Measurements from ENCODE around the gene HRCT1. TPM values are rescaled to one million over a fixed set of nuclear protein-coding genes. Genes with fewer than 3 reads are reported as not detected.

HRCT1 gene
- total RNA-seq, 1 donor from 2014 or later: not detected

GRCh38 chr9:35914301-35914807, 8.4 kb downstream of the HRCT1 start:
- H3K4me3 Mint-ChIP-seq: no peak overlapping the region
- H3K36me3 Mint-ChIP-seq: no peaks in the 10 kb centered on the region
- TF ChIP-seq CTCF (conservative IDR thresholded peaks at IDR 0.05): no peak
- H3K27ac Mint-ChIP-seq: no peak overlapping the region
- H3K27me3 Mint-ChIP-seq: no peaks in the 10 kb centered on the region
- DNase-seq (ENCODE audit: extremely low spot score, unreplicated experiment): no peak
- H3K9me3 Mint-ChIP-seq: no peaks in the 10 kb centered on the region
- H3K4me1 Mint-ChIP-seq (ENCODE audit: unreplicated experiment): peaks cover 6% of the 10 kb centered on the region

DNA sequence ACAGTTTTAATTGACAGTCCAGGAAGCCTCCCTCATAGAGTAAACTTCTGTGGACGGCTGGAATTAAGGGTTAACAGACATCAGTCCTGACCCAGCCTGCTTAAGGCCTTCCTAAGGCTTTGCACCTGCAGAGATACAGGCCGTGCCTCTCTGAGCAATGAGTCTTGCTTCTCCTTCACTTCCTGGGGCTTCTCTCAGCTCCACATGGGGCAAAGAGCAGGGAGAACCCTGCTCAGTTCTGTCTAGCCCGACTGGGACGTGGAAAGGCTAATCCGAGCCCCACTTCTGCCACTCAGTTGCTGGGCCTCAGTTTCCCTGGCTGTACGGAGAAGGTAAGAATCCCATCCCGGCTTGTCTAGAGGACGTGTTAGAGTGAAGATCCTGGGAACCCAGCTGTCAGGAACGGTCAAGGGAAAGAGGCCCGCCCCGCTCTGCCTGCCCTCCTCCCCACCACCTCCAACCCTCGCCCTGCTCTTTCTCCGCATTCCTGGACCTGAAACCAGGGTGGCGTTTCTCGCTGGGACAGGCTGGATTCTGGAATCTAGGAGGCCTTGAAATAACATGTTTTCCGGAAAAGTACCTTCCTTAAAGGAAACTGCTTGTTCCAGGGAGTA, 9.8 kb downstream of the HRCT1 start:
- Mint-ChIP-seq H3K9me3 (no peaks in the 10 kb centered on the region), H3K27ac (no peak overlapping the region), H3K36me3 (no peaks in the 10 kb centered on the region), H3K4me3 (no peak overlapping the region), H3K4me1 (ENCODE audit: unreplicated experiment) (peaks cover 4% of the 10 kb centered on the region), H3K27me3 (no peaks in the 10 kb centered on the region)
- no peak for TF ChIP-seq CTCF (conservative IDR thresholded peaks at IDR 0.05)
- DNase-seq (ENCODE audit: extremely low spot score, unreplicated experiment): no peak

DNA sequence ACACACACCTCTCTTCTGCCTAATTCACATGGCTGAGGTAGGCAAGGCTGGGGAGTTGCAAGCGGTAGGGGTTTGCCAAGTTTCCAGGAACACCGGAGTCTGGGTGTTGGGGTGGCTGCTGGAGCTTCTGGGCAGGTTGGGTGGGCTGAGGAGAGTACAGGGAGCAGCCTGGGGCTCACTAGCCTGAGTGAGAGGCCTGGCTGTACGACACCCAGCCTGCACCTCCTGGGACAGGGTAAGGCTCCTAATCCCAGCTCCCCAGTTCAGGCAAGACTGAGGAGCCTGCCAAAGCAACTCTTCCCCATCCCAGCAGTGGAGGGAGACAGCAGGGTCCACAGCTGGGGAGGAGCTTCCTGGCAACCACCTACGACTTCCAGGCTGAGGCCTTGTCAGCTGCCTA, 11.3 kb downstream of the HRCT1 start:
- H3K36me3 Mint-ChIP-seq: no peaks in the 10 kb centered on the region
- H3K4me1 Mint-ChIP-seq (ENCODE audit: unreplicated experiment): no peaks in the 10 kb centered on the region
- H3K4me3 Mint-ChIP-seq: no peak overlapping the region
- H3K9me3 Mint-ChIP-seq: no peaks in the 10 kb centered on the region
- no peak for DNase-seq (ENCODE audit: extremely low spot score, unreplicated experiment)
- TF ChIP-seq CTCF (conservative IDR thresholded peaks at IDR 0.05): no peak
- H3K27me3 Mint-ChIP-seq: no peaks in the 10 kb centered on the region
- H3K27ac Mint-ChIP-seq: no peak overlapping the region

DNA sequence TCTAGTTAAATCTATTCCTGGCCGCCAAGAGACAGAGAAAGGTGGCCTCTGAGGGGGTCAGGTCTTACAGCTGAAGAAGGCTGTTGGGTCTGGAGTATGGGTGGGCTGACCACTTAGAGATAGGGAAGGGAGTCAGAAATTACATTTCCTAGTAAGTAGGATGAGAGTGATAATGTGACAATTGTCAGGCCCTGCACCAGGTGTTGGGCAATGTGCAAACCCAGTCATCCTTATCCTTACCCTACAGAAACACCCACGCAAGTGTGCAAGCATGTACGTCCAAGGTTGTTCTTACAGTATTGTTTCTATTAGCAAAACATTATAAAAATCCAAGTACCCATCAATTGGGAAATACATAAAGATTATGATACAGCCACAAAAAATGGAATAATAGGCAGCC, 12.8 kb downstream of the HRCT1 start:
- Mint-ChIP-seq H3K4me1 (ENCODE audit: unreplicated experiment) (no peaks in the 10 kb centered on the region), H3K9me3 (no peaks in the 10 kb centered on the region), H3K27ac (no peak overlapping the region), H3K4me3 (no peak overlapping the region), H3K36me3 (no peaks in the 10 kb centered on the region), H3K27me3 (no peaks in the 10 kb centered on the region)
- TF ChIP-seq CTCF (conservative IDR thresholded peaks at IDR 0.05): no peak
- DNase-seq (ENCODE audit: extremely low spot score, unreplicated experiment): no peak

- H3K4me1 Mint-ChIP-seq (ENCODE audit: unreplicated experiment): peaks cover 3% of the 10 kb centered on the region
- H3K27ac Mint-ChIP-seq: no peak overlapping the region
- no peaks in the 10 kb centered on the region for H3K9me3 Mint-ChIP-seq
Measured at GRCh38 chr9:35919212-35920008, 13.4 kb downstream of the HRCT1 start.

More at GRCh38 chr9:35919212-35920008, 13.4 kb downstream of the HRCT1 start:
- no peak for DNase-seq (ENCODE audit: extremely low spot score, unreplicated experiment)
- TF ChIP-seq CTCF (conservative IDR thresholded peaks at IDR 0.05): no peak
- no peaks in the 10 kb centered on the region for H3K27me3 Mint-ChIP-seq
- no peaks in the 10 kb centered on the region for H3K36me3 Mint-ChIP-seq
- no peak overlapping the region for H3K4me3 Mint-ChIP-seq

Measured in type B pancreatic cell (in vitro differentiated cells).